Right lobe of liver (tissue), 6 donors: ENCODE measurements around the gene ANKK1. TPM values are rescaled to one million over a fixed set of nuclear protein-coding genes. Genes with fewer than 3 reads are reported as not detected.

Experiments used
- ATAC-seq, 4 donors: fragments of 200-7000 bp; cut with Tn5 transposase; one replicate each; pipeline ENCODE4 v1.9.1; 2020; ENCODE audit warnings: mild to moderate bottlenecking in 4 of 4, moderate library complexity in 4 of 4
- DNase-seq, 3 donors: peaks; one replicate each; pipeline ENCODE4 v3.0.0-alpha.2; 2020
- H3K27ac ChIP-seq, 3 donors: fragments of 200-600 bp; one replicate each; pipeline ENCODE4 v1.8.0; 2022
- H3K27me3 ChIP-seq, 2 donors: fragments of 200-600 bp; one replicate each; pipeline ENCODE4 v1.8.0; 2022
- H3K36me3 ChIP-seq, 4 donors: fragments of 200-600 bp; sonication (generic) in 1 of 4; one replicate each; pipeline versions ENCODE4 v1.5.1 to v1.8.0; 2017 to 2022; ENCODE audit warnings: control low read depth in 1 of 4
- H3K4me1 ChIP-seq, 4 donors: fragments of 200-600 bp; sonication (generic) in 1 of 4; one replicate each; pipeline versions ENCODE4 v1.5.1 to v1.8.0; 2017 to 2022; ENCODE audit warnings: control low read depth in 1 of 4
- H3K4me3 ChIP-seq, 3 donors: fragments of 200-600 bp; one replicate each; pipeline ENCODE4 v1.8.0; 2022
- H3K9me3 ChIP-seq, 4 donors: fragments of 200-600 bp; sonication (generic) in 1 of 4; one replicate each; pipeline versions ENCODE4 v1.5.1 to v1.8.0; 2017 to 2022; ENCODE audit warnings: control low read depth in 1 of 4
- POLR2A ChIP-seq: fragments of 450-650 bp; IDR thresholded peaks from one replicate; pipeline ENCODE4 v1.6.1; 2017; ENCODE audit warnings: antibody characterized with exemption, mild to moderate bottlenecking
- WGBS: methylation state at CpG from one replicate; pipeline ENCODE4 v1.1.6; 2018; ENCODE audit warnings: low coverage, low lambda C conversion rate; ENCODE audit not compliant: insufficient coverage; ENCODE audit errors: missing lambda C conversion rate; 5-methylcytosine and 5-hydroxymethylcytosine counted together
- intact Hi-C, 2 donors: fragments of 100-400 bp; cut with DNase I; formaldehyde crosslinking; loops; one replicate each; pipeline versions ENCODE4 v1.11.2 to v1.14.1; 2022
- total RNA-seq, 6 experiments: library from RNA; depleted of rRNA in 2 of 6; stranded (reverse); fragments of >200 nt in 2 of 6; fragmentation: NEBNext Ultra II Directional in 3 of 6; extraction: Animal tissue kit (Norgen Biotek cat#: 25700) in 3 of 6; gene quantifications; one replicate each; pipeline versions ENCODE4 v1.1.0 to v1.2.4, GENCODE V29; 2016 to 2023
- TF ChIP-seq, protein P1 (sequence below), 4 donors: fragments of 200-600 bp in 3 of 4; fragments of 450-650 bp in 1 of 4; IDR thresholded peaks; one replicate each; pipeline versions ENCODE4 v1.5.1 to v1.8.0; 2016 to 2022; ENCODE audit warnings: antibody characterized with exemption in 4 of 4, mild to moderate bottlenecking in 2 of 4
- donor health status: DM: no; HTN: yes; CAD: no.
- donor health status: DM: no; HTN: no; CAD: no.
- donor health status: DM: no; HTN: no; CAD: no.
- donor health status: DM: no; HTN: yes; CAD: no.
- donor health status: DM: no; HTN: yes; CAD: no.

Gene ANKK1
- total RNA-seq, 6 experiments from 2014 or later = 0.12 to 0.15 TPM; not detected in 4

DNA sequence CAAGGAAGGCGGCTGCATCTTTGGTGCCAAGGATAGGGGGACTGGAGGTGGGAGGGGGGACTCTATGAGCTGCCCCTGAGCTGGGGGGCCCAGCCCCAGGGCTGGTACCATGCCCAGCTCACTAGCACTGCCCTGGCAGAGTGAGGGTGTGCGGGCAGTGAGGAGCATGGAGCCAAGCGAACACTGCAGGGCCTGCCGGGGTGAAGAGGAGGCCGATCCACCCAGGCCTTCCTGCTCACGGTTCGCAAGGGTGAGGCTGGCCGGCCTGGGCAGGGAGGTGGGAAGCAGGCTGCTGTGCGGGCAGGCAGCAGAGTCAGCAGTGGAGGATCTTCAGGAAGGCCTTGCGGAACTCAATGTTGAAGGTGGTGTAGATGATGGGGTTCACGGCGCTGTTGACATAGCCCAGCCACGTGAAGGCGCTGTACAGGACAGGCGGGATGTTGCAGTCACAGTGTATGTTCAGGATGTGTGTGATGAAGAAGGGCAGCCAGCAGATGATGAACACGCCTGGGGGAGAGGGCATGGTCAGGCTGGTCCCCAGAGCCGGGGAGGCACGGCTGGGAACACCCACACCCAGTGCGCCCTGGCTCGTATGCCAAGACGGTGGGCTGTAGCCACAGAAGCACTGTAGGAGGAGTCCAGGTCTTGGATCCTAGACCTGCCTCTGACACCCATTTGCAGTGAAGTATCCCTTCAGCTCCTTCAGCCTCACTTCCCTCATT lies 23.0 kb downstream of the ANKK1 start:
- H3K27ac ChIP-seq = no peak overlapping the region
- TF ChIP-seq, protein P1, sequence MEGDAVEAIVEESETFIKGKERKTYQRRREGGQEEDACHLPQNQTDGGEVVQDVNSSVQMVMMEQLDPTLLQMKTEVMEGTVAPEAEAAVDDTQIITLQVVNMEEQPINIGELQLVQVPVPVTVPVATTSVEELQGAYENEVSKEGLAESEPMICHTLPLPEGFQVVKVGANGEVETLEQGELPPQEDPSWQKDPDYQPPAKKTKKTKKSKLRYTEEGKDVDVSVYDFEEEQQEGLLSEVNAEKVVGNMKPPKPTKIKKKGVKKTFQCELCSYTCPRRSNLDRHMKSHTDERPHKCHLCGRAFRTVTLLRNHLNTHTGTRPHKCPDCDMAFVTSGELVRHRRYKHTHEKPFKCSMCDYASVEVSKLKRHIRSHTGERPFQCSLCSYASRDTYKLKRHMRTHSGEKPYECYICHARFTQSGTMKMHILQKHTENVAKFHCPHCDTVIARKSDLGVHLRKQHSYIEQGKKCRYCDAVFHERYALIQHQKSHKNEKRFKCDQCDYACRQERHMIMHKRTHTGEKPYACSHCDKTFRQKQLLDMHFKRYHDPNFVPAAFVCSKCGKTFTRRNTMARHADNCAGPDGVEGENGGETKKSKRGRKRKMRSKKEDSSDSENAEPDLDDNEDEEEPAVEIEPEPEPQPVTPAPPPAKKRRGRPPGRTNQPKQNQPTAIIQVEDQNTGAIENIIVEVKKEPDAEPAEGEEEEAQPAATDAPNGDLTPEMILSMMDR (IDR thresholded peaks at IDR 0.05) = no peak
- TF ChIP-seq POLR2A = no peak
- WGBS = 75% methylated on average over 8 of the region's 21 CpGs
- no peak for ATAC-seq
- H3K36me3 ChIP-seq = no peaks in the 10 kb centered on the region
- H3K4me1 ChIP-seq = no peaks in the 10 kb centered on the region
- no peaks in the 10 kb centered on the region for H3K27me3 ChIP-seq
- DNase-seq = no peak
- no peak overlapping the region for H3K4me3 ChIP-seq
- H3K9me3 ChIP-seq = no peaks in the 10 kb centered on the region
- intact Hi-C loops = no loop called here

DNA sequence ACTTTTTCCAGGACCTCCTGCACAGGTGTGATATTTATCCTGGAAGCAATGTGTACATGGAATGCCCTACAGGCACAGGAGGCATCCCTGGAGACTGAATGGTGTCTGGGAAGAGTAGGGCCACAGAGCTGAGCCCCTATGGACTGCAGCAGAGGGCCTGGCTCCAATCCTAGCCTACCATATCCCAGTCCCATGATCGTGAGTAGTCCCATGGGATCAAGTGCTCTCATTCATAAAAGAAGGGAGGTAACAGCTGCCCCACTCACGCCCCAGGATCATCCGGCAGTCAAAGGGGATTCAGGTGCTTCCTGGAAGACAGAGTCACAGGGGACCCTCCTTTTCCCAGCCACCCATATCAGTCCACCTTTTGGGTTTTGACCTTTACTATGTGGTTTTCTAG lies 24.0 kb downstream of the ANKK1 start:
- no peak for DNase-seq
- Histone ChIP-seq H3K4me1 (no peaks in the 10 kb centered on the region), H3K36me3 (no peaks in the 10 kb centered on the region), H3K27ac (no peak overlapping the region), H3K4me3 (no peak overlapping the region), H3K27me3 (no peaks in the 10 kb centered on the region), H3K9me3 (no peaks in the 10 kb centered on the region)
- no peak for TF ChIP-seq POLR2A
- TF ChIP-seq, protein P1 (IDR thresholded peaks at IDR 0.05) = no peak
- no peak for ATAC-seq
- intact Hi-C loops = no loop called here
- 70% methylated on average over 2 of the region's 3 CpGs for WGBS

DNA sequence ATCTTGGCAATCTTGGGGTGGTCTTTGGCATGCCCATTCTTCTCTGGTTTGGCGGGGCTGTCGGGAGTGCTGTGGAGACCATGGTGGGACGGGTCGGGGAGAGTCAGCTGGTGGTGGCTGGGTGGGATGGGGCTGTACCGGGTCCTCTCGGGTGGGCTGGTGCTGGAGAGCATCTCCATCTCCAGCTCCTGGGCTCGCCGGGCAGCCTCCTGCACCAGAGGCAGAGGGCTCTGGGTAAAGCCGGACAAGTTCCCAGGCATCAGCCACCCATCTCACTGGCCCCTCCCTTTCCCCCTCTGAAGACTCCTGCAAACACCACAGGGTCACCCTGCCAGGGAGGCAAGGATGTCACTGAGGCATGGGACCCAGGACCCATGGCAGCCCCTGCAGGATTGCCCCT lies 25.1 kb downstream of the ANKK1 start:
- ATAC-seq = no peak
- intact Hi-C loops = no loop called here
- Histone ChIP-seq H3K27me3 (no peaks in the 10 kb centered on the region), H3K27ac (no peak overlapping the region), H3K9me3 (no peaks in the 10 kb centered on the region), H3K36me3 (no peaks in the 10 kb centered on the region), H3K4me3 (no peak overlapping the region), H3K4me1 (no peaks in the 10 kb centered on the region)
- DNase-seq = no peak
- no peak for TF ChIP-seq POLR2A
- TF ChIP-seq, protein P1 (IDR thresholded peaks at IDR 0.05) = no peak
- no CpG with 5 or more reads among the region's 9 CpGs for WGBS

DNA sequence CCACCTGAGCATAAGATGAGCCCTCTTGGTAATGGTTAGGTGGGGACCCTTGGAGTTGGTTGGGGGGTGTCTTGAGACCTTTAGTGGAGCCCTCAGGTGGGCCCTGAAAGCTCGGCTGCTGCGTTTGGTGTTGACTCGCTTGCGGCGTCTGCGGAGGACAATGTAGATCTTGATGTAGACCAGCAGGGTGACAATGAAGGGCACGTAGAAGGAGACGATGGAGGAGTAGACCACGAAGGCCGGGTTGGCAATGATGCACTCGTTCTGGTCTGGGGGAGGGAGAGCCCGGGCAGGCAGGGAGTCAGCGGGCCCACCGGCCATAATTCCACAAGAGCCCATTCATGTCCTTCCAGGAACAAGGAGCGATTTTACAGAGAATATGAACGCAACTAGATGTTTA lies 27.8 kb downstream of the ANKK1 start:
- ATAC-seq = no peak

More for the DNA sequence above, 27.8 kb downstream of the ANKK1 start:
- 81% methylated on average over 16 of the region's 16 CpGs for WGBS
- DNase-seq = no peak
- intact Hi-C loops = no loop called here
- no peak overlapping the region for H3K4me3 ChIP-seq
- H3K4me1 ChIP-seq = no peaks in the 10 kb centered on the region
- no peak overlapping the region for H3K27ac ChIP-seq
- no peaks in the 10 kb centered on the region for H3K9me3 ChIP-seq
- TF ChIP-seq, protein P1 (IDR thresholded peaks at IDR 0.05) = no peak
- no peak for TF ChIP-seq POLR2A
- H3K36me3 ChIP-seq = no peaks in the 10 kb centered on the region
- H3K27me3 ChIP-seq = no peaks in the 10 kb centered on the region
